ENCODE results near the gene REXO4. TPM values are rescaled to one million over a fixed set of nuclear protein-coding genes. Genes with fewer than 3 reads are reported as not detected.

Gene REXO4
- total and polyA plus RNA-seq, 9 of the 15 experiments (the other 6 are each of a cell fraction or from before 2014, with no cell fraction given) = 3.4 to 72.9 (median 31.1) TPM

- TF ChIP-seq SMAD4 (CRISPR knock-in tag; conservative IDR thresholded peaks at IDR 0.05) (no peak), E2F5 (CRISPR knock-in tag; IDR thresholded peaks at IDR 0.05) (0 out of 2 replicates have a peak, but pooled peaks have one; percentile 63), ZNF165 (CRISPR knock-in tag; IDR thresholded peaks at IDR 0.05; ENCODE audit: borderline replicate concordance) (no peak), GMEB1 (CRISPR knock-in tag; IDR thresholded peaks at IDR 0.05) (no peak), MITF (IDR thresholded peaks at IDR 0.05) (0 out of 2 replicates have a peak, but pooled peaks have one; percentile 30), HDAC1 (IDR thresholded peaks at IDR 0.05) (no peak), ZFX (CRISPR knock-in tag; IDR thresholded peaks at IDR 0.05) (peak; percentile 37; the same call in 1 of the 2 replicates), ZMIZ1 (IDR thresholded peaks at IDR 0.05; ENCODE audit: low read depth in 2 of 2, low read length in 2 of 2) (no peak), HMGXB4 (CRISPR knock-in tag; IDR thresholded peaks at IDR 0.05) (no peak), GABPB1 (CRISPR knock-in tag; IDR thresholded peaks at IDR 0.05) (no peak), ZNF766 (CRISPR knock-in tag; conservative IDR thresholded peaks at IDR 0.05) (no peak), MBD2 (IDR thresholded peaks at IDR 0.05; ENCODE audit: borderline replicate concordance, low read depth) (no peak), VEZF1 (CRISPR knock-in tag; IDR thresholded peaks at IDR 0.05) (peak; percentile 35; the same call in 1 of the 2 replicates), ETV5 (CRISPR knock-in tag; IDR thresholded peaks at IDR 0.05; ENCODE audit: low read depth) (no peak), YBX1 (IDR thresholded peaks at IDR 0.05) (no peak), PHB2 (IDR thresholded peaks at IDR 0.05; ENCODE audit: low read depth) (no peak)
These were observed 58.2 kb downstream of the REXO4 start (continued) for GRCh38 chr9:133359399-133360175.
